Raji (cell line): ENCODE results near the gene WDFY4.

Source experiments
- POLR2A ChIP-seq: IDR thresholded peaks from 2 replicates; pipeline ENCODE4 v1.6.1; 2011; ENCODE audit warnings: low read depth, low read length, control low read depth; ENCODE audit not compliant: insufficient read depth

The WDFY4 gene

GRCh38 chr10:48957361-48958151, 272.9 kb downstream of the WDFY4 start:
- no peak for TF ChIP-seq POLR2A

- TF ChIP-seq POLR2A: no peak
These were observed 274.0 kb downstream of the WDFY4 start for GRCh38 chr10:48958598-48959190.

- no peak for TF ChIP-seq POLR2A
These were observed 279.4 kb downstream of the WDFY4 start for GRCh38 chr10:48964038-48964437.

GRCh38 chr10:48965460-48965859, 280.8 kb downstream of the WDFY4 start:
- no peak for TF ChIP-seq POLR2A

GRCh38 chr10:48968036-48968435, 283.4 kb downstream of the WDFY4 start:
- no peak for TF ChIP-seq POLR2A

GRCh38 chr10:48970046-48970445, 285.4 kb downstream of the WDFY4 start:
- no peak for TF ChIP-seq POLR2A

GRCh38 chr10:48970654-48971053, 286.0 kb downstream of the WDFY4 start:
- TF ChIP-seq POLR2A: no peak

- no peak for TF ChIP-seq POLR2A
These were observed 288.4 kb downstream of the WDFY4 start for GRCh38 chr10:48973065-48973464.

- TF ChIP-seq POLR2A: no peak
These were observed 290.0 kb downstream of the WDFY4 start for GRCh38 chr10:48974510-48975156.

- no peak for TF ChIP-seq POLR2A
These were observed 291.5 kb downstream of the WDFY4 start for GRCh38 chr10:48976196-48976595.

GRCh38 chr10:48978318-48978717, 293.6 kb downstream of the WDFY4 start:
- TF ChIP-seq POLR2A: no peak

- no peak for TF ChIP-seq POLR2A
These were observed 296.7 kb downstream of the WDFY4 start for GRCh38 chr10:48981310-48981907.

- TF ChIP-seq POLR2A: no peak
These were observed 297.9 kb downstream of the WDFY4 start for GRCh38 chr10:48982584-48982983.

GRCh38 chr10:48983648-48984351, 299.1 kb downstream of the WDFY4 start:
- no peak for TF ChIP-seq POLR2A

- TF ChIP-seq POLR2A: no peak
These were observed 301.0 kb downstream of the WDFY4 start for GRCh38 chr10:48985621-48986158.
